NB4 (cell line): ENCODE measurements around the gene TRANK1.
A peak's percentile ranks its signal among the peaks of the same experiment; 100 is the strongest.

Source experiments
- DNase-seq: peaks from one replicate; pipeline ENCODE4 v3.0.0; 2010; ENCODE audit warnings: low read depth
- H3K4me3 ChIP-seq: one replicate; pipeline ENCODE4 v1.5.1; 2011; ENCODE audit warnings: mild to moderate bottlenecking, low read depth, low read length, moderate library complexity
- CTCF ChIP-seq: IDR thresholded peaks from one replicate; pipeline ENCODE4 v1.5.1; 2012; ENCODE audit warnings: low read depth, low read length
- MAX ChIP-seq: IDR thresholded peaks from 2 replicates; pipeline ENCODE4 v1.6.1; 2011; ENCODE audit warnings: low read depth, low read length
- MYC ChIP-seq: IDR thresholded peaks from 2 replicates; pipeline ENCODE4 v1.6.1; 2011; ENCODE audit warnings: low read depth, low read length
- POLR2A ChIP-seq: IDR thresholded peaks from 2 replicates; pipeline ENCODE4 v1.6.1; 2011; ENCODE audit warnings: mild to moderate bottlenecking; ENCODE audit not compliant: insufficient read length; ENCODE audit errors: extremely low read depth

The TRANK1 gene

GRCh38 chr3:36989568-36989967 is 44.7 kb upstream of the TRANK1 start:
- TF ChIP-seq MYC (no peak), POLR2A (no peak), CTCF (no peak), MAX (no peak)
- no peak for DNase-seq
- H3K4me3 ChIP-seq, result peak overlapping the region; percentile 89

- peak overlapping the region; percentile 89 for H3K4me3 ChIP-seq
- no peak for TF ChIP-seq MAX
- TF ChIP-seq POLR2A, result no peak
- no peak for TF ChIP-seq CTCF
- TF ChIP-seq MYC, result no peak
- DNase-seq, result peak; percentile 65
These were observed 44.2 kb upstream of the TRANK1 start for GRCh38 chr3:36989005-36989404.

- TF ChIP-seq MYC (no peak), MAX (no peak), CTCF (no peak), POLR2A (no peak)
- H3K4me3 ChIP-seq, result peak overlapping the region; percentile 89
- DNase-seq, result no peak
These were observed 43.5 kb upstream of the TRANK1 start for GRCh38 chr3:36988356-36988755.

- H3K4me3 ChIP-seq, result no peak overlapping the region
- TF ChIP-seq MYC, result no peak
- no peak for TF ChIP-seq POLR2A
- TF ChIP-seq CTCF, result no peak
- no peak for TF ChIP-seq MAX
- DNase-seq, result no peak
These were observed 36.2 kb upstream of the TRANK1 start for GRCh38 chr3:36981006-36981405.

- H3K4me3 ChIP-seq, result no peak overlapping the region
- no peak for DNase-seq
- TF ChIP-seq MAX (no peak), MYC (no peak), CTCF (no peak), POLR2A (no peak)
These were observed 28.3 kb upstream of the TRANK1 start for GRCh38 chr3:36973139-36973538.

GRCh38 chr3:36972163-36972562 is 27.3 kb upstream of the TRANK1 start:
- TF ChIP-seq POLR2A (no peak), MYC (no peak), CTCF (no peak), MAX (no peak)
- DNase-seq, result no peak
- no peak overlapping the region for H3K4me3 ChIP-seq
